GM03348 (cell line): ENCODE results near the gene UBE2M.
"Not testable (repeated sequence)": the region's sequence is repeated elsewhere in the genome, so short reads cannot be mapped to it uniquely, and the experiment has no call there.

Experiments
- DNase-seq: peaks from one replicate; pipeline ENCODE4 v3.0.0; 2012; ENCODE audit warnings: low spot score

UBE2M gene

DNA sequence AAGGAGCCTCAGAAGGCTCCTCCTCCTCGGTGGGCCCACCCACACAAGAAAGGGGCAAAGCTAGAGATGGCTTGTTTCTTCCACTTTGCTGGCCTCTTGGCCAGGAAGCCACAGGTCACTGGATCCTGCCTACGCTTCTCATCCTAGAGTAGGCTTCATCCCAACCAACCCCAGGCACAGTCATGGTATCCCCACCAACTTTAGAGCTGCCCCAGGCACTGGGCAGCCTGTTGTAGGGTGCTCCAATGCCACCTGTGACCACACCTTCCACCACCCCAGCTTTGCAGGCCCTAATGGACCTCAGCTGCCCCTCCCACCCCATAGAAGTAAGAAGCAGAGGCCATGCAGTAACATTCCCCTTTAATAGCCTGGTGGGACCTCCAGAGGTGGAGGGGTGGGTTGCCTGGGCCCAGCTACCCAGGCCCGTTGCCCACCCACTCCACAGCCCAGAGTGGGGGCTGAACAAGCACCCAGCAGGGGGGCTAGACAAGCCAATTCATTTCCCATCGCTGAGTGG, 3.0 kb downstream of the UBE2M start:
- DNase-seq: no peak

DNA sequence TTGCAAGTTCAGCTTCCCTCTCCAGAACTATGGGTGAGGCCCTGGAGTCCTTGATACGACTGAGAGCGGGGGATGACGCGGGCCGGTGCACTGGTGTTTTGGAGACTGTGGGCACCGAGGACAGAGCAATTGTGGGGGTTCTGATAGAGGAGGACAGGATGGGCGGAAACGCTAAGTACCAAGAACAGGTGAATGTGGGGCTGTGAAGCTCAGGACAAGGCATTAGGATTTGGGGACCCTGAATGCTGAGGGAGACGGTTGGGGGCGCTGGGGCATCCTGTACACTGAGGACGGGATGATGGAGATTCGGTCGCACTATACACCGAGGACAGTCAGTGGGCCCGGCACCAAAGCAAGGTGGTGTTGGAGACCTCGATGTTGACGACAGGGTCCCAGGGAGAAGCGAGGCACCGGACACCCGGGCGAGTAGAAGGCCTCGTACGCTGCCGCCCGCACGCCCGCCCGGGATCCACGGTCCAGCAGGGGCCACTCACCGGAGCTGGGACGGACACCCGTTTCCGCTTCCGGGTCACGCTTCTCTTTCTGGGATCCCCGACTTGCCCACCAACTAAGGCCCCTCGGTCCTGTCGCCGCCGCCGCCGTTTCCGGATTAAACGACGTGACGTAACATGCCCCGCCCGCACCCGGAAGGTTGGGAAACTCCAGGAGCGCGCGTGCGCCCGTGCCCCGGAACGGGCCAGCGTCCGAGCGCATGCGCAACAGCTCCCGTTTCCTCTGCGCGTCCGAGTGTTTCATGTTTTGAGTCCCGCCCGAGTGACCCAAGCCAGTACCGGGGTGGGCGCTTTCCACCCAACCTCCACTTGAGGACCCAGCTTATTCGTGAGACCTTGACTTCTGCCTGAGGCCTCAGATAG, 3.7 kb downstream of the UBE2M start, which contains the start of gene CHMP2A:
Gene CHMP2A (minus strand): TSS at position 612 of the 875 bp plus-strand sequence. CDS start 893 bp downstream, outside the sequence.
- DNase-seq: peak; percentile 97

DNA sequence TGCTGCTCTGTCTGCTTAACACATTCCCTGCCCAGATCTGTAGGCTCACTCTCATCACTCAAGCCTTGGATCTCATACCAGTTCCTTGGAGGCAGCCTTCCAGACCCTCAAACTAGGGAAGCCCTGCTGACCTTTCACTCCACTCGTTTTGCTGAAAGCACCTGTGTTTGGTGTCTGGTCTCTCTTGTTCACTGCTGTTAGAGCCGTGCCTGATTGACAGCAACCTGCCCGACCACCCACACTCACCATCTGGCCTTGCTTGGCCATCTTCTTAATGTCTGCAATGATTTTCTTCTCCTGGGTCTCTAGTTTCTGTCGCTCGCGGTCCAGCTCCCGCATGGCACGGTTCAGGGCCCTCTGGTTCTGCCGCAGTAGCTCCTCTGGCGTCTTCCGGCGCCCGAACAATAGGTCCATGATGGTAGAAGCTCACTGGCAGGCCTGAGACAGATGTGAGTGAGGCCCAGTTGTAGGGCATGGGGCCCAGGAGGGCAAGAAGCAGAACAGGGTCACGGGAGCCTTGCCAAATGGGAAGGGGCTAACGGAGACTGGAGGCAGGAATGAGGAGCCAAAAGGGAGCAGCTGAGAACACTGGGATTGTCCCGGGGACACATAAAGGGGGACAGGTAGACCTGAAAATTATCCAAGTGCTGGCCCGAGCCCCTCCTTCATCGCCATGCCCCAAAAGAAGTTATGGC, 4.5 kb downstream of the UBE2M start:
- no peak for DNase-seq

DNA sequence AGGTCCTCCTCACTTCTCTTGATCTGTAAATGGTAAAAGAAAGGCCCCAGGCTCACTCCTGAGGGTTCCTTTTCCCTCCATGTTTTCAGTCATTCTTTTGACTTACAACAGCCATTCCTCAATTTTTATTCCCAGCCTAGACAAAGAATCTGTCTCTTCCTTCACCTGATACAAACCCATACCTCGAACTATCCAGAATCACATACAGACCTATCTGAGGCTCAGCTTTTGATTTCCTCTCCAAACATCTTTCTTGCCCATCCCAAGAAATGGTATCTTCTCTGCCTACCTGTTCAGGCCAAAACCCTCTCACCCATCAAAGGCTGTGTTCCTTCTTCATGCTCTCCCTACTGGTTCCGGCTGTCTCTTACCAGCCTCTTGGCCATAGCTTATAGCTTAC, 5.8 kb downstream of the UBE2M start:
- no peak for DNase-seq

DNA sequence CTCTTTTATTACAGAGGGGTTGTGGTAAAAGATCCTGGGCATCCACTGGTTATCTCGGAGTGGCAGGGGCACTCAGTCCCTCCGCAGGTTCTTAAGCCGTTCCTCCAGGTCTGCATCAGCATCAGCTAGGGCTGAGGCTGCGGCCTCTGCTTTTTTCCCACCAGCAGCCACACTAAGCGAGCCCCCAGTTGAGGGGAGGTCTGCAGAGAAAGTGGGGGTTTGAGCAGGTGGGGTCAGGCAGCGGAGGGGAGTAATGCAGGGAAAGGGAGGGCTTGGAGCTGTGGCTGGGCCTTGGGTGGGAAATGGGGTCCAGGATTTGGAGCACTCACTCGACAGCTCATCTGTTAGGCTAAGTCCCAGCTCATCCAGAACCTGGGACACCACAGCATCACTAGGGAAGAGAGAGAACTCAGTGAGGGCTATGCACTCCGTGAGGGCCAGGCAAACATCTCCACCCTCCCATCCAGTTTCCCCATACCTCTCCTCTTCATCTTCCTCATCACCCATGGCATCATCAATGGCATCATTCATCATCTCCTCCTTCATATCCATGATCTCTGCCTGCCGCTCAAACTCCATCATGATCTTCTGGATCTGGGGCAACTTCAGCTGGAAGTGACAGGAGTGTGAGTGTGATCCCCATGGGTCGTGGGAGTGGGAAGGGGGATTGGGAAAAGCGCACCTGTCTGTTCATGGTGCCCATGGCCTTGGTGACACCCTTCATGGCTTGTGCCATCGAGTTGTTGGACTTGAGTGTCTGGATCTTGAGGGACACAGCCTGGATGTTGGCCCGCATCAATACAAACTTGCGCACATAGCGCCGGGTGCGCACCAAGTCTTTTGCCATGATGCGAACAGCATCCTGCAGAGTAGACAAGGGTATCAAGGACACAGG, 6.6 kb downstream of the UBE2M start:
- DNase-seq: no peak

DNA sequence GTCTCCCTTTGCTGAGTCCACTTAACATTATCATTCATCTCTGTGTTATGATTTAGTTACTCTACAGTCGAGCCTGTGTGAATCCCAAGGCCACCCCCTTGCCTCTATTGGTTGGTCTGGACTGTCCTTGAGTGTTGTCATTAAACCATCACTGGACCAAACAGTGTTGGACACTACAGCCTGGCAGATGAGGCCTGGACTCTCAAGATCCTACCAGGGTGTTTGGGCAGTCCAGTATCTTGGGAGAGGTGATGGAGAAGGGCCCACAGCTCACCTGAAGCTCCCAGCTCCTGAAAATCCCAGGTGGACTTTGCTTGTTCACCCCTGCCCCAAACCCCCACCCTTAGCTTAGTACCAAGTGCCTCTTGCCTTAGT, 7.3 kb downstream of the UBE2M start:
- DNase-seq: no peak

DNA sequence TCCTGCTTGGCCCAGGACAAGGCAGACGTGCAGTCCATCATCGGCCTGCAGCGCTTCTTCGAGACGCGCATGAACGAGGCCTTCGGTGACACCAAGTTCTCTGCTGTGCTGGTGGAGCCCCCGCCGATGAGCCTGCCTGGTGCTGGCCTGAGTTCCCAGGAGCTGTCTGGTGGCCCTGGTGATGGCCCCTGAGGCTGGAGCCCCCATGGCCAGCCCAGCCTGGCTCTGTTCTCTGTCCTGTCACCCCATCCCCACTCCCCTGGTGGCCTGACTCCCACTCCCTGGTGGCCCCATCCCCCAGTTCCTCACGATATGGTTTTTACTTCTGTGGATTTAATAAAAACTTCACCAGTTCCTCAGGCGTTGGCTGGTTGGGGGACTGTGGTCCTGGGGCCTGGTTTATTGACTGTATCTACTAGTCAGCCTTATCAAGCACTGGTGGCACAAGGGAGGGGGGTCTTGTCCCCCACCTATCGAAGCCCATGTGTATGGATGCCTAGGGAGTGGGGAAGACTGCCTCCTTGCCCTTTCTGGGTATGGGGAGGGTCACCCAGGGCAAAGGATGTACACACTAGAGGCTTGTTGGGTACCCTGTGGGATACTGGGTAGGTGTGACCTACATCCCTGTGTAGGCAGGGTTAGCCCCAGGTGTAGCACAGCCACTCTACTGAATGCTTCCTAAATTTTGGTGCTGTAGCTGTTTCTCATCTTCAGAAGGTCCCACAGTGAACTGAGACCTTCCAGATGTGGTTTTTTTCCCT, 7.9 kb downstream of the UBE2M start:
- DNase-seq: no peak

DNA sequence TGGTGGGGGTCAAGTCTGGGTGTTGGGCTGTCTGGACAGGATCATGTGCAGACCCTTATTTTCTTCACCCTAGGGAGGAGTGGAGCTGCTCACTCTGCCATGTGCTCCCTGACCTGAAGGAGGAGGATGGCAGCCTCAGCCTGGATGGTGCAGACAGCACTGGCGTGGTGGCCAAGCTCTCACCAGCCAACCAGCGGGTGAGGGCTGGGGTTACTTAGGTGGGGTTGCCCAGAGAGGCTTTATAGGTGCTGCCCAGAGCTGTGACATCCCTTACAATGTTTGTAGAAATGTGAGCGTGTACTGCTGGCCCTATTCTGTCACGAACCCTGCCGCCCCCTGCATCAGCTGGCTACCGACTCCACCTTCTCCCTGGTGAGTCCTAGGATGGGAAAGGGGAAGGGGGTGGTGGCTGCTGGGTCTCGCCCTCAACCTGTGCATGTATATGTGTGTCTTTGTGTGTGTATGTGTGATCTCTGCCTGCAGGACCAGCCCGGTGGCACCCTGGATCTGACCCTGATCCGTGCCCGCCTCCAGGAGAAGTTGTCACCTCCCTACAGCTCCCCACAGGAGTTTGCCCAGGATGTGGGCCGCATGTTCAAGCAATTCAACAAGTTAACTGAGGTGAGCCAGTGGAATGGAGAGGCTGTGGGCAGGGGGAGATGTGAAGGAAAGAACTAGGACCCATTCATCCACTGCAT, 8.6 kb downstream of the UBE2M start:
- DNase-seq: no peak

DNA sequence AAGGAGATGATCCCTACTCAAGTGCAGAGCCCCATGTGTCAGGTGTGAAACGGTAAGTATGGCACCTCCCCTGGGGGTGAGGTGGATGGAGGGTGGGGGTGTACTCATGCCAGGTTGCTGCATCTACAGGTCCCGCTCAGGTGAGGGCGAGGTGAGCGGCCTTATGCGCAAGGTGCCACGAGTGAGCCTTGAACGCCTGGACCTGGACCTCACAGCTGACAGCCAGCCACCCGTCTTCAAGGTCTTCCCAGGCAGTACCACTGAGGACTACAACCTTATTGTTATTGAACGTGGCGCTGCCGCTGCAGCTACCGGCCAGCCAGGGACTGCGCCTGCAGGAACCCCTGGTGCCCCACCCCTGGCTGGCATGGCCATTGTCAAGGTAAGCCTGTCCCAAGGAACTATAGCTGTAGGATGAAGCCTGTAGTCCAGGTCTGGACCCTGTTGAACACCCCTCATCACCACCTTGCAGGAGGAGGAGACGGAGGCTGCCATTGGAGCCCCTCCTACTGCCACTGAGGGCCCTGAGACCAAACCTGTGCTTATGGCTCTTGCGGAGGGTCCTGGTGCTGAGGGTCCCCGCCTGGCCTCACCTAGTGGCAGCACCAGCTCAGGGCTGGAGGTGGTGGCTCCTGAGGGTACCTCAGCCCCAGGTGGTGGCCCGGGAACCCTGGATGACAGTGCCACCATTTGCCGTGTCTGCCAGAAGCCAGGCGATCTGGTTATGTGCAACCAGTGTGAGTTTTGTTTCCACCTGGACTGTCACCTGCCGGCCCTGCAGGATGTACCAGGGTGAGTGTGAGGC, 9.3 kb downstream of the UBE2M start:
- DNase-seq: no peak

DNA sequence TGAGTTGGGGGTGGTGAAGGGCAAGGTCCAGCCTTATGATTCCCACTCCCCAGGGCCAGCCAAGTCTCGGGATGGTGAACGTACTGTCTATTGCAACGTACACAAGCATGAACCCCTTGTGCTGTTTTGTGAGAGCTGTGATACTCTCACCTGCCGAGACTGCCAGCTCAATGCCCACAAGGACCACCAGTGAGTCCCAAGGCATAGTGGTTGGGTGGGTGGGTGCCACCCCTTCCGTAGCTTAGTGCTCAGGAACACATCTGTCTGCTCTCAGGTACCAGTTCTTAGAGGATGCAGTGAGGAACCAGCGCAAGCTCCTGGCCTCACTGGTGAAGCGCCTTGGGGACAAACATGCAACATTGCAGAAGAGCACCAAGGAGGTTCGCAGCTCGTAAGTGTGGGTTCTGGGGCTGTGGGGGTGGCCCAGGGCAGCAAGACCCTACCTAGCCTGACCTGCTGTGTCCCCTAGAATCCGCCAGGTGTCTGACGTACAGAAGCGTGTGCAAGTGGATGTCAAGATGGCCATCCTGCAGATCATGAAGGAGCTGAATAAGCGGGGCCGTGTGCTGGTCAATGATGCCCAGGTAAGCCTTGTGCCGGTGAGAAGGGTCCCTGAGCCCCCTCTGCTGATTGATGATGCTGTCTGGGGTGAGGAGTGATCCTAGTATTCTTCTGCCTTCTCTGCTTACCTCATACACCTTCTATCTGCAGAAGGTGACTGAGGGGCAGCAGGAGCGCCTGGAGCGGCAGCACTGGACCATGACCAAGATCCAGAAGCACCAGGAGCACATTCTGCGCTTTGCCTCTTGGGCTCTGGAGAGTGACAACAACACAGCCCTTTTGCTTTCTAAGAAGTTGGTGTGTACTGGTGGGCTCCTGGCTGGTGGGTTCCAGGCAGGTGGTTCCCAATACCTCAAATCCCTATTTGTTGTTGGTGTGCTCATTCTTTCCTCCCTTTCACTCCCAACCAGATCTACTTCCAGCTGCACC, 10.8 kb downstream of the UBE2M start:
- no peak for DNase-seq

DNA sequence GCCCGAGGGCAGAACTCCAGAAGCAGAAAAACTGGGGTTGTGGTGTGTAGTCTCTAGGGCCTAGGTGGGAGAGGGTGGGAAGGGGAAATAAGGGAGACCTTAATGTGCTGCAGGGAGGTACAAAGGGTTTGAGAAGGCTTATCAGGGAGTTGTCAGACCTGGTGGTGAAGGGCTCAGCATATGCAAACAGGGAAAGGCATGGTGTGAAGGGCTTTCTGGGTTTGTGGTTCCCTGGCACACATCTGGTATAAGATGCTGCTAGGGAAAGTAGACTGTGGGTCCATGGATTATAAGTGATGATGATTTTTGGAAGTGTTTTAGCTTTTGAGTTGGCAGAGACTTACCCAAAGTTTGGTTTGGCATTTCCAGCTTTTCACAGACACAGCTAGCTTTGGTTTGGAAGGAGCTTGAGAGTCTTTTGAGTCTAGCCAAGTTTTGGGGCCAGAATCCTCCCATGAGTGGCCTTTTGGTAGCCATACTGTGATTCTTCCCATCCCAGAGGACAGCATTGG, 12.3 kb downstream of the UBE2M start:
- DNase-seq: no peak

DNA sequence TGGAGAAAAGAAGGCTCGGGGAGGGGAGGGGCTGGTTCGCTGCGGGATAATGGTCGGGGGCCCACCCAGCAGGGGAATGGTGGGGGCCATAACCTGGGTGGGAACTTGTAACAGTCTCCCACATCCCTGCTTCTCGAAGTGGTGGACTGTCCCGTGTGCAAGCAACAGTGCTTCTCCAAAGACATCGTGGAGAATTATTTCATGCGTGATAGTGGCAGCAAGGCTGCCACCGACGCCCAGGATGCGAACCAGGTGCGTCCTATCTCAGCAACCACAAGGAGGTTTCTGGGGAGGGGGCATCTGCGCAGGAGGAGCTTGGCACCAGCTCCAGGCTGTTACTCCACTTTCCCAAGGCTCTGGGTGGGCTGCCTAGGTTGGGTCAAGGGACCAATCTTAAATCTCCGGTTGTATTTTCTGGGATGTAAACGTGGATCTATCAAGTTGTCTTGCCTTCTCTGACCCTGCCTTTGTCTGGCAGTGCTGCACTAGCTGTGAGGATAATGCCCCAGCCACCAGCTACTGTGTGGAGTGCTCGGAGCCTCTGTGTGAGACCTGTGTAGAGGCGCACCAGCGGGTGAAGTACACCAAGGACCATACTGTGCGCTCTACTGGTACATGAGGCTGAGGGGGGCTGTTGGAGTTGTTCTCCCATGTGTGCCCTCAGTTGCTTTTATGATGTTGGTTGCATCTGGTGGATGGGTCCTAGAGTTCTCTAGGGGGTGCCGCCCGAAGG, 13.0 kb downstream of the UBE2M start:
- no peak for DNase-seq

DNA sequence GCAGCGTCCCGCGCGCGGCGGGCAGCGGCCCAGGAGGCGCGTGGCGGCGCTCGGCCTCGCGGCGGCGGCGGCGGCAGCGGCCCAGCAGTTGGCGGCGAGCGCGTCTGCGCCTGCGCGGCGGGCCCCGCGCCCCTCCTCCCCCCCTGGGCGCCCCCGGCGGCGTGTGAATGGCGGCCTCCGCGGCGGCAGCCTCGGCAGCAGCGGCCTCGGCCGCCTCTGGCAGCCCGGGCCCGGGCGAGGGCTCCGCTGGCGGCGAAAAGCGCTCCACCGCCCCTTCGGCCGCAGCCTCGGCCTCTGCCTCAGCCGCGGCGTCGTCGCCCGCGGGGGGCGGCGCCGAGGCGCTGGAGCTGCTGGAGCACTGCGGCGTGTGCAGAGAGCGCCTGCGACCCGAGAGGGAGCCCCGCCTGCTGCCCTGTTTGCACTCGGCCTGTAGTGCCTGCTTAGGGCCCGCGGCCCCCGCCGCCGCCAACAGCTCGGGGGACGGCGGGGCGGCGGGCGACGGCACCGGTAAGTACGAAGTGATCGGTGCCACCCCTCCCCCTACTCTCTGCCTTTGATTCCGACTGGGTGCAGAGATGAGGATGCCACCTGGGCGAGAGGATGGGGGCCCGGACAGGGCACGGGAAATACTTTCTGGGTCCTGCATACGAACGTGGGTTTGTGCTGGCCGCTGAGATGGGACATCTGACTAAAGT, 13.7 kb downstream of the UBE2M start:
- peak; percentile 94 for DNase-seq

DNA sequence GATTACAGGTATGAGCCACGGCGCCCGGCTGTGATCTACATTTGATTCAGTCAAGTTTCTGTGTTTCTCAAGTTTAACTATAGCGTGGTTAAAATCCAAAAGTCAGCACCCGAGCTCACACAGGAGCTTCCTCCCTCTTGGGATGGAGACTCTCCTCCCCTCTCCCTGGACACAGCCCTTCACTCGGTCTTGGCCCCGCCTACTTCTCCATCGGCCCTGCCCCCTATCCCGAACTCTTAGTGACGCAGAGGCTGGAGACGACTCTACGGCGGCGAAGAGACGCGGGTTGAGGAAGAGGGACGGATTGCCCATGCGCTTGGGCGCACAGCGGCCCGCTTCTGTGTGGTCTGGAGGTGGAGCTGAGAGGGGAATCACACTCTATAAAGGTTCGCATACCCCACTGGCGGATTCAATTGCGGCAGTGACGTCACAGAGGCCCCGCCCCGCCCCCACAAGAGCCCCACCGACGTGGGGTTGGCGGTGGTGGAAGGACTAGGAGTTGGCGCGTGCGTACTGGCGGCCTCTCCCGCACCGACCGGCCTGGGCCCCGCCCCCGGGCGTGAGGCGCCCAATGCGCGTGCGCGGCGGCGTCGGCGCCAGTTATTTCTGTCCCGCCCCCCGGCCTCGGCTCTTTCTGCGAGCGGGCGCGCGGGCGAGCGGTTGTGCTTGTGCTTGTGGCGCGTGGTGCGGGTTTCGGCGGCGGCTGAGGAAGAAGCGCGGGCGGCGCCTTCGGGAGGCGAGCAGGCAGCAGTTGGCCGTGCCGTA, 14.4 kb downstream of the UBE2M start, which contains the start of gene TRIM28:
Gene TRIM28 (plus strand): TSS at position 239 of the 765 bp plus-strand sequence. CDS start 694 bp downstream, outside the sequence.
- DNase-seq: peak; percentile 100

DNA sequence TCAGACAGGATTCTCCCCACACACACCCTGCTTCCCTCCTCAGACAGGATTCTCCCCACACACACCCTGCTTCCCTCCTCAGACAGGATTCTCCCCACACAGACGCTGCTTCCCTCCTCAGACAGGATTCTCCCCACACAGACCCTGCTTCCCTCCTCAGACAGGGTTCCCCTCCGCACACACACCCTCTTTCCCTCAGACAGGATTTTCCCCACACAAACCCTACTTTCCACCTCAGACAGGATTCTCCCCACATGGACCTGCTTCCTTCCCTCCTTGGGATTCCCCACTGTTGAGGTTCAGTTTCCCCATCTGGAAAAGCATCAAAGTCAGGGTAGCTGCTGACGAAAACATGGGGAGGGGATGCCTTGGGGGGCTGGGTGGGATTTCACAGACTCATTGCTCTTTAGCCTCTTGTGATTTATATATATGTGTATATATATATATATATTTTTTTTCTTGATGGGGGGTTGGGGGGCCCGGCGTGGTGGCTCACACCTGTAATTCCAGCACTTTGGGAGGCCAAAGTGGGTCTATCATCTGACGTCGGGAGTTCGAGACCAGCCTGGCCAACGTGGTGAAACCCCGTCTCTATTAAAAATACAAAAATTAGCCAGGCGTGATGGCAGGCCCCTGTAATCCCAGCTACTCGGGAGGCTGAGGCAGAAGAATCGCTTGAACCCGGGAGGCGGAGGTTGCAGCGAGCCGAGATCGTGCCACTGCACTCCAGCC, 15.6 kb downstream of the UBE2M start:
- not testable (repeated sequence) for DNase-seq
